HepG2 (cell line): ENCODE measurements around the gene ENTPD1. TPM values are rescaled to one million over a fixed set of nuclear protein-coding genes. Genes with fewer than 3 reads are reported as not detected.

Experiments used
- ARNT ChIP-seq: fragments of 450-650 bp; IDR thresholded peaks from 2 replicates; pipeline ENCODE4 v1.6.1; 2017
- ATF4 ChIP-seq, 2 experiments: fragments of 450-650 bp in 1 of 2; sonication (generic) in 1 of 2; formaldehyde crosslinking; IDR thresholded peaks; 2 replicates each; pipeline versions ENCODE4 v1.5.0 to v1.8.0; 2020 to 2022; ENCODE audit warnings: mild to moderate bottlenecking in 1 of 2, missing genetic modification reagents in 1 of 2
- ATF7 ChIP-seq, 2 experiments: fragments of 450-650 bp in 1 of 2; sonication (generic) in 1 of 2; formaldehyde crosslinking in 1 of 2; IDR thresholded peaks; 2 replicates each; pipeline versions ENCODE4 v1.4.0 to v1.6.1; 2016 to 2020; ENCODE audit warnings: antibody characterized with exemption in 1 of 2, mild to moderate bottlenecking in 1 of 2, missing genetic modification reagents in 1 of 2
- BCL3 ChIP-seq: sonication (generic); formaldehyde crosslinking; IDR thresholded peaks from 2 replicates; pipeline ENCODE4 v1.5.1; 2020; ENCODE audit warnings: mild to moderate bottlenecking, missing genetic modification reagents, moderate library complexity
- ERF ChIP-seq: IDR thresholded peaks from 2 replicates; pipeline ENCODE4 v1.6.1; 2018; ENCODE audit warnings: missing biosample characterization, missing genetic modification reagents
- HCFC1 ChIP-seq: fragments of 150-350 bp; IDR thresholded peaks from 2 replicates; pipeline ENCODE4 v1.6.1; 2014; ENCODE audit warnings: low read depth, low read length
- HDAC2 ChIP-seq: sonication (generic); formaldehyde crosslinking; IDR thresholded peaks from 2 replicates; pipeline ENCODE4 v1.4.0; 2020; ENCODE audit warnings: missing genetic modification reagents
- KAT8 ChIP-seq: IDR thresholded peaks from 2 replicates; pipeline ENCODE4 v1.6.1; 2016; ENCODE audit warnings: missing genetic modification reagents, missing compliant biosample characterization
- MYNN ChIP-seq: sonication (generic); formaldehyde crosslinking; IDR thresholded peaks from 2 replicates; pipeline ENCODE4 v1.4.0; 2020; ENCODE audit warnings: mild to moderate bottlenecking, low read depth, missing genetic modification reagents
- RBAK ChIP-seq: sonication (generic); formaldehyde crosslinking; IDR thresholded peaks from 2 replicates; pipeline ENCODE4 v1.5.1; 2020; ENCODE audit warnings: mild to moderate bottlenecking, missing genetic modification reagents
- RERE ChIP-seq: IDR thresholded peaks from 2 replicates; pipeline ENCODE4 v1.6.1; 2016; ENCODE audit warnings: low read depth, missing genetic modification reagents, missing compliant biosample characterization
- ZMAT3 ChIP-seq: sonication (generic); formaldehyde crosslinking; conservative IDR thresholded peaks from 2 replicates; pipeline ENCODE4 v1.7.0; 2021; ENCODE audit warnings: missing genetic modification reagents
- ZNF138 ChIP-seq: sonication (generic); formaldehyde crosslinking; IDR thresholded peaks from 2 replicates; pipeline ENCODE4 v1.5.0; 2020; ENCODE audit warnings: mild to moderate bottlenecking, low read depth, missing genetic modification reagents
- ZNF230 ChIP-seq: sonication (generic); formaldehyde crosslinking; IDR thresholded peaks from 2 replicates; pipeline ENCODE4 v1.4.0; 2020; ENCODE audit warnings: mild to moderate bottlenecking, missing genetic modification reagents
- ZNF746 ChIP-seq: sonication (generic); formaldehyde crosslinking; IDR thresholded peaks from 2 replicates; pipeline ENCODE4 v1.8.0; 2022; ENCODE audit warnings: mild to moderate bottlenecking, missing genetic modification reagents
- ZNF776 ChIP-seq: sonication (generic); formaldehyde crosslinking; IDR thresholded peaks from 2 replicates; pipeline ENCODE4 v1.4.0; 2020; ENCODE audit warnings: mild to moderate bottlenecking, missing genetic modification reagents
- ZNF792 ChIP-seq: IDR thresholded peaks from 2 replicates; pipeline ENCODE4 v1.6.1; 2016
- polyA plus RNA-seq, 8 experiments: library from polyadenylated mRNA; depleted of rRNA in 3 of 8; stranded (reverse) in 7 of 8; unstranded in 1 of 8; fragments of >200 nt; fragmentation: Illumina TruSeq in 4 of 8; extraction: Trizol in 4 of 8; gene quantifications; 2 replicates each; pipeline versions ENCODE4 v1.2.1 to v1.2.3, GENCODE V29; 2011 to 2016; ENCODE audit warnings: low read depth in 4 of 8, missing spikeins in 1 of 8, mixed read lengths in 1 of 8; ENCODE audit not compliant: insufficient read depth in 1 of 8
- total RNA-seq, 5 experiments: library from RNA; depleted of rRNA; stranded (reverse); fragments of >200 nt; fragmentation: Illumina TruSeq; extraction: Trizol; gene quantifications; 2 replicates each; pipeline ENCODE4 v1.2.3, GENCODE V29; 2016; ENCODE audit warnings: low read depth in 1 of 5
- TF ChIP-seq, protein P1 (sequence below): sonication (generic); formaldehyde crosslinking; conservative IDR thresholded peaks from 2 replicates; pipeline ENCODE4 v1.4.0; 2020; ENCODE audit warnings: missing genetic modification reagents
- TF ChIP-seq, protein P2 (sequence below): sonication (generic); formaldehyde crosslinking; IDR thresholded peaks from 2 replicates; pipeline ENCODE4 v1.9.0; 2022; ENCODE audit warnings: missing genetic modification reagents, mild to moderate bottlenecking, borderline replicate concordance

ENTPD1 gene
- total and polyA plus RNA-seq, 2 of the 13 experiments (the other 11 are each of a cell fraction or from before 2014, with no cell fraction given) = 0.07 TPM

- TF ChIP-seq ATF7 (IDR thresholded peaks at IDR 0.05) (no peak), ATF7 (CRISPR knock-in tag; IDR thresholded peaks at IDR 0.05) (peak; percentile 70; the same call in 1 of the 2 replicates), RBAK (no peak), ERF (peak; percentile 55), ZNF138 (no peak), HCFC1 (peak; percentile 82), ZNF746 (CRISPR knock-in tag) (peak; percentile 62; the same call in 1 of the 2 replicates), ZNF230 (CRISPR knock-in tag) (0 out of 2 replicates have a peak, but pooled peaks have one; percentile 26), ZNF792 (peak; percentile 22; the same call in 1 of the 2 replicates), KAT8 (CRISPR knock-in tag) (no peak), BCL3 (peak; percentile 87), RERE (CRISPR knock-in tag) (no peak), HDAC2 (CRISPR knock-in tag) (peak; percentile 18; the same call in 1 of the 2 replicates), ZNF776 (peak; percentile 83; the same call in 1 of the 2 replicates), ZMAT3 (peak; percentile 54; the same call in 1 of the 2 replicates), ARNT (no peak), ATF4 (CRISPR knock-in tag; IDR thresholded peaks at IDR 0.05) (peak in 1 of 2 experiments; percentile 34; a peak in 1 of 4 replicates), MYNN (peak; percentile 76; the same call in 1 of the 2 replicates)
- TF ChIP-seq, protein P1, sequence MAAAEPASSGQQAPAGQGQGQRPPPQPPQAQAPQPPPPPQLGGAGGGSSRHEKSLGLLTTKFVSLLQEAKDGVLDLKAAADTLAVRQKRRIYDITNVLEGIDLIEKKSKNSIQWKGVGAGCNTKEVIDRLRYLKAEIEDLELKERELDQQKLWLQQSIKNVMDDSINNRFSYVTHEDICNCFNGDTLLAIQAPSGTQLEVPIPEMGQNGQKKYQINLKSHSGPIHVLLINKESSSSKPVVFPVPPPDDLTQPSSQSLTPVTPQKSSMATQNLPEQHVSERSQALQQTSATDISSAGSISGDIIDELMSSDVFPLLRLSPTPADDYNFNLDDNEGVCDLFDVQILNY = 0 out of 2 replicates have a peak, but pooled peaks have one; percentile 12
- TF ChIP-seq, protein P2, sequence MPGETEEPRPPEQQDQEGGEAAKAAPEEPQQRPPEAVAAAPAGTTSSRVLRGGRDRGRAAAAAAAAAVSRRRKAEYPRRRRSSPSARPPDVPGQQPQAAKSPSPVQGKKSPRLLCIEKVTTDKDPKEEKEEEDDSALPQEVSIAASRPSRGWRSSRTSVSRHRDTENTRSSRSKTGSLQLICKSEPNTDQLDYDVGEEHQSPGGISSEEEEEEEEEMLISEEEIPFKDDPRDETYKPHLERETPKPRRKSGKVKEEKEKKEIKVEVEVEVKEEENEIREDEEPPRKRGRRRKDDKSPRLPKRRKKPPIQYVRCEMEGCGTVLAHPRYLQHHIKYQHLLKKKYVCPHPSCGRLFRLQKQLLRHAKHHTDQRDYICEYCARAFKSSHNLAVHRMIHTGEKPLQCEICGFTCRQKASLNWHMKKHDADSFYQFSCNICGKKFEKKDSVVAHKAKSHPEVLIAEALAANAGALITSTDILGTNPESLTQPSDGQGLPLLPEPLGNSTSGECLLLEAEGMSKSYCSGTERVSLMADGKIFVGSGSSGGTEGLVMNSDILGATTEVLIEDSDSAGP = peak; percentile 90
Observed at GRCh38 chr10:95907456-95908253, 151.7 kb downstream of the ENTPD1 start, which contains the start of gene CC2D2B (continued).
